ENCODE measurements around the gene HMOX2.
A peak's percentile ranks its signal among the peaks of the same experiment; 100 is the strongest.

The HMOX2 gene

DNA sequence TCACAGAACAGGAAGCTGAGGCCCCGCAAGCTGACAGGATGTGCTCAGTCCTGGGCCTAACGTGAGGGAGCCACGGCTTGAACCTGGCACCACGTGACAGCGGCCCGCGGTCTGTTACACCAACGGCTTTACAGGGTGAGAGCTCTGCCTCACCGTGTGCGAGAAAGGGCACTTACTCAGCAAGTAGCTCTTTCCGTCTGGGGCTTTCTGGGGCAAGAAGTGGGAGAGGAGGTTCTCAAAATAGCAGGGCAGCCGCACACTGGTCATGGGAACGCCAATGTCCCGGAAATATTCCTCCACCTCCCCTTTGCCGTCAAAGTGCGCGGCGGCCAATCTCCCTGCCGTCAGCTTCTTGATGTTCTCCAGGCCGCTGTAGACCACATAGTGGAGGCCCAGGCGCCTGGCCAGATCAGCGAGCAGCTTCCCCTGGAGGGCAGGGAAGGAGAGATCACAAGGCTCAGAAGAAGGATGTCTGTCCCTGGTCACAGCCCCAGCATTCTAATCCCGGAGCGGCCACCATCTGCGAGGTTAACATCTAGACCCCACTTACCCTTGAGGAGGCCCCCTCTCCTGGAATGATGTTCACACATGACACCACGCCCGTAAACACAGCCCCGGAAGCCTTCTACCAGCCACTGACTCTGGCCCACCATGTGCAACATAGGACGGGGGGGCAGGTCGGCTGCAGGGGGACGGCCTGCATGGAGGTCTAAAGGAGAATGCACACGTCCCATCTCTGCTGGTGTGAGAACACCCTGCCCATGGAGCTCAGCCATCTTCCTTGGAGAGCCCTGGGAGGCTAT is 10.0 kb upstream of the HMOX2 start:
- no peak for DNase-seq

DNA sequence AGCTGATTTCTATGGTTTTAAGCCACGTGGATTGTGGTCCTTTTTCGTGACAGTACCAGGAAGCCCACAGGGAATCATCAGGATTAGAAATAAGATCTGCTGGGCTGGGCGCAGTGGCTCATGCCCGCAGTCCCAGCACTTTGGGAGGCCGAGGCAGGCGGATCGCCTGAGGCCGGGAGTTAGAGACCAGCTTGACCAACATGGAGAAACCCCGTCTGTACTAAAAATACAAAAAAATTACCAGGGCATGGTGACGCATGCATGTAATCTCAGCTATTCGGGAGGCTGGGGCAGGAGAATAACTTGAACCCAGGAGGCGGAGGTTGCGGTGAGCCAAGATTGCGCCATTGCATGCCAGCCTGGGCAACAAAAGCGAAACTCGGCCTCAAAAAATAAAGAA is 8.3 kb upstream of the HMOX2 start:
- no peak for DNase-seq

DNA sequence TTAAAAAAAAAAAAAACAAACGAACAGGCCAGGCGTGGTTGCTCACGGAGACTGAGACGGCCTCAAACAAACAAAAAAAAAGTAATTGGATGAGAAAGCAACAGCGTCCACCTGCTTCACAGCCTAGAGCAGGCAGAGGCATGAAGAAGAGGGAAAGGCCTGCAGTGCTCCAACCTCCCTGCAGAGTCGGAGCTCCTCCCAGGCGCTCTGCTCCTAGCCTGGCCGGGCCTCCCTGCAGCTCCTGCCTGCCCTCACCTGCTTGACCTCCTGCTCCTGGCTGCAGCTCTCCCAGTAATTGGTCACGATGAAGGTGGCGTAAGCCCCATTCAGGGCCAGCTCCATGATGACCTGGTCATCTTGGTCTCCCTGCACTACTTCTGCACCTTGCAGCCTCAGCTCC is 7.2 kb upstream of the HMOX2 start:
- no peak for DNase-seq

DNA sequence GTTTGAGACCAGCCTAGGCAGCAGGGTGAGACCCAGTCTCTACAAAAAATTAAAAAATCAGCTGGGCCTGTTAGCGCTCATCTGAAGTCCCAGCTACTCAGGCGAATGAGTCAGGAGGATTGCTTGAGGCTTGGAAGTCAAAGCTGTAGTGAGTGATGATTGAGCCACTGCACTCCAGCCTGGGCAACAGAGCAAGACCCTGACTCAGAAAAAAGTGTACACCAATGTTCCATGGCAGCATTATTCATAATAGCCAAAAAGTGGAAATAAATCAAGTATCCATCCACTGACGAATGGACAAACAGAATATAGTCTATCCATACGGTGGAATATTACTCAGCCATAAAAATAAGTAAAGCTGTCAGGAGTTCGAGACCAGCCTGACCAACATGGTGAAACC is 4.3 kb upstream of the HMOX2 start:
- no peak for DNase-seq

DNA sequence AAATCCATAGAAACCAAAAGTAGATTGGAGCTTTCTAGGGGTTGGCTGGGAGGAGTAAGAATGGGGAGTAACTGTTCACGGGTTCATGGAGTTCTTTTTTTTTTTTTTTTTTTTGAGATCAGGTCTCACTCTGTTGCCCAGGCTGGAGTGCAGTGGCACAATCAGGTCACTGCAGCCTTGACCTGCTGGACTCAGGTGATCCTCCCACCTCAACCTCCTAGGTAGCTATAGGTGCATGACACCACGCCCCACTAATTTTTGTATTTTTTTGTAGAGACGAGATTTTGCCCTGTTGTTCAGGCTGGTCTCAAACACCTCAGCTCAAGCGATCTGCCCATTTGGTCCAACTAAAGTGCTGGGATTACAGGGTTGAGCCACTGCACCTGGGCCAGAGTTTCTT is 3.3 kb upstream of the HMOX2 start:
- DNase-seq = no peak

DNA sequence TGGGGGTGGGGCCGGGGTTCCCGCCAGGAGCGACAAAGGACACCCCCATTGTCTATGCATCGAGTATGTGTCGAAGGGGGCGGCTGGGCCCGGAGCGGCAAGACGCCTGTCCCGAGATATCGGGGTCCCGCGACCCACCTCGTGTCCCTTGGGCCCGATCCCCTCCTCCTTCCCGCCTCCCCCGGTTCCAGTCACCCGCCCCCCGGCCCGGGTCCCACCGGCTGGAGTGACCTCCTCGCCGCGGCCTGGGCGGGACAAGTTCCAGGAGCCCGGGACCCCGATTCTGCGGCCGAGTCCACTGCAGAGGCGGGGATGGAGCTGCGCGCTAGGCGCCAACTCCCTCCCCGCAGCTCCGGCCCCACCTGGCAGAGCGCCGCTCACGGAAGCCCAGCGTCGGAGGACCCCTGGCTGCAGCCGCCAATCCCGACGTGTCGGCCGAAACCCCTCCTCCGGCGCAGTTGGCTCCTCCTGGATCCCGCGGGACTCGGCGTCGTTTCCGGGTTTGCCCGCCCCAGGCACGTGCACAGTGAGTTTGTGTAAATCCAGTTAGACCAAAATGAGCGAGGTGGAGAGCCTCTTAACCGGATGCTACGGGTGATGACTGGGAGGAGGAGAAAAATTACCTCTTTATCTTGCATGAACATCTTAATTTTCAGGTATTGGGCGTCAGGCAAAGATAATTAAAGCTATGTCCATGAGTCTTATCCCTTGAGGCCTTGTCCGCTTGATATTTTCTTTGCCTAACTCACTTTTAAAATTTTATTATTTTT is 1.8 kb upstream of the HMOX2 start, which contains the start of gene NMRAL1:
NMRAL1 (minus strand) TSS at position 434 of the 770 bp plus-strand sequence. CDS start 493 bp downstream, outside the sequence.
- DNase-seq = peak; percentile 94

DNA sequence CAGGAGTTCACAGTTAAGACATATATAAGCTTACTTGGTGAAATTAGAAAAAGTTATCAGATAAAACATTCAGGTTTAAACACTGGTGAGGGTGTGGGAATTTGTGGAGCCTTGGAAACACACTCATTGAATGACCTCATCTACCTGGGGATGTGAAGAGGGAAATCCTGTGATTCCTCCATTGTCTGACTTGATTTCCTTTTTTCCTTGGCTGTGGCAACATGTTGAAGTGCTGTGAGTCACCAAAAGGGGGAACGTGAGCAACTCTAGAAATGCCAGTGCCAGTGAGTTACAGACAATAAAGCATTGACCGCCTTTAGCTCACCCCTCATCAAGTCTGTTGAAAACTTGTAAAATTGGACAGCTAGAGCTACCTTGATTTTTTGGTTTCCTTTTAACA is 1.8 kb downstream of the HMOX2 start:
- DNase-seq = peak; percentile 41

DNA sequence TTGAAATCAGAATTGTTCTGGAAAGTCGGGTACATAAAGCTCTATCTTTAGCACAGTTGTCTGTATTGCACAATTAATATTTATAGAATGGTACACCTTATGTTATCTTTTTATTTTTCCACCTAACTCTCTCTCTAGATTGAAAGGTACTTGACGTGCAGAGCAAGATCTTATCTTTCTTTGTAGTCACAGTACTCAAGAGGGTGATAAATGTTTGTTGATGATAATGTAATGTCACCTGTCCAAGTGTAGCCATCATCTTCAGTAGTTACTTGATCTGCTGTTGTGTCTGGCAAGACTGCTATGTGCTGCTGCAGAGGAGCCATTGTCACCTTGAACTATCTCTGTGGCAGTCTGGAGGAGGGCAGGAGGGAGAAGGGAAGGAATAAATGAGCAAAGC is 5.3 kb downstream of the HMOX2 start:
- DNase-seq = no peak

DNA sequence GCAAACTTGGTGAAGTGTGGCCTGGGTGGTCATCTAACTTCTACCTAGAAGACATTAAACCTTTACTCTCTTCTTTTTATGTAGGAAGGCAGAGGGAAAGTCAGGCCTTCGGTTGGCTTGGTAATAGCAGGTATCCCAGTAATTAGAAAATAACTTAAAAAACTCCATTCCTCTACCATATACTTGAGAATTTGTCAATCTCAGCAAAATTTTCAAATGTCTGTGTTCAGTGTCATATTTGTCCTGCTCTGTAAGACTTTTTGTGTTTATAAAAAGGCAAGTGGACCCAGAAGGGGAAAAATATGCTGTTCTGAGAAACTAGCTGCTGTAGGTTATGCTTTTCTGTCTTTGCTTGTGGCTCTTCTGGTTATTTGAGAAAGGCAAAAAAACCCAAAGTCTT is 5.8 kb downstream of the HMOX2 start:
- DNase-seq = no peak

DNA sequence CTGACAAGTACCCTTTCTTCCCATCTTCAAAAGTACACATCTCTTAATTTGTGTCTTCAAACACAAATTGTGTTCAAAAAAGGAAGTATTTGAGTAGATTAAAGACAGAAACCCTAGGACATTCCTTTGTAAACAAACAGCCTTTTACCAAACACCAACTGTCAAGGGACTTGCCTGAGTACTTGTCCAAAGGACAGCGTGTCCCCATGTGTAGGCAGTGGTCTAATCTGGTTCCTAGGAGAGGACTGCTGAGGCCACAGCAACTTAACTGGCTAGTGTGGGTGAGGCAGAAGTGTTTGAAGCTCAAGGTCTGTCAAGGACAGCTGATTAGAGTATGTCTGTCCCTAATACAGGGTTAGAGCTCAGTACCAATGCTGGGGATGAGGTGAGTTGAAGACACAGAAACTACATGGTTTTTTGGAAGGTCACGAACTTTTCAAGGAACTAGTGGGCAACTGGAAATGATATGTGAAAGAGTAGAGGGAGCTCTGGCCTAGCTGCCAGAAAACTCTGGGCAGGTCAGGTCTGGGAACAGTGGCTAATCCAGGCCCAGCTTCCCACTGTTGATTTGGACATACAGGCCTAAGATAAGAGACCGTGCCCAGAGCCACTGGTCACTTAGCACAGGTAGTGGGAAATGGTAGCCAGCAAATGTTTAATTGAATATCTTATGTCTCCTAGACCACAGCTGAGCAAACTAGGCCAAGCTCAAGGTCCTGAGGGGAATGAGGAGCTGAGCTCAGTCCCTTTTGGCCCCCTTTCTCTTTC is 10.1 kb downstream of the HMOX2 start:
- DNase-seq = no peak

DNA sequence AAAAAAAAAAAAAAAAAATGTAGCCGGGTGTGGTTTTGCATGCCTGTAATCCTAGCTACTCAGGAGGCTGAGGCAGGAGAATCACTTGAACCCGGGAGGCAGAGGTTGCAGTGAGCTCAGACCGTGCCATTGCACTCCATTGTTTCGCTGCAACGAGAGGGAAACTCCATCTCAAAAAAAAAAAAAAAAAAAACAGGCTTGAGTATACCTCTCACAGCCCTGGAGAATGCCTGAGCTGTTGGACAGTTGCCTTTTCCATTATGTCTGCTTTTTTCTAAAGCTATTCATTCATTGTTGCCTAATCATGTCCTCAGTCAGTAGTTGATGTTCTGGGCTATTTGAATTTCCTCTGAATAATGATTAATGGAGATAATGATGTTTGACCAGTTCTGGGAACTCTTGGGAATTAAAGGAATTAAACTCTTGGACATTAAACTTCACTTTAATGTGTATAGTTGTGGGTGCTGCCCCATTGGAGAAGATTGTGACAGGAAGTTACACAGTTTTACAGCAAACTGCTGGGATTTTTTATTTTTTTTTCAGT is 11.8 kb downstream of the HMOX2 start:
- DNase-seq = peak; percentile 74

DNA sequence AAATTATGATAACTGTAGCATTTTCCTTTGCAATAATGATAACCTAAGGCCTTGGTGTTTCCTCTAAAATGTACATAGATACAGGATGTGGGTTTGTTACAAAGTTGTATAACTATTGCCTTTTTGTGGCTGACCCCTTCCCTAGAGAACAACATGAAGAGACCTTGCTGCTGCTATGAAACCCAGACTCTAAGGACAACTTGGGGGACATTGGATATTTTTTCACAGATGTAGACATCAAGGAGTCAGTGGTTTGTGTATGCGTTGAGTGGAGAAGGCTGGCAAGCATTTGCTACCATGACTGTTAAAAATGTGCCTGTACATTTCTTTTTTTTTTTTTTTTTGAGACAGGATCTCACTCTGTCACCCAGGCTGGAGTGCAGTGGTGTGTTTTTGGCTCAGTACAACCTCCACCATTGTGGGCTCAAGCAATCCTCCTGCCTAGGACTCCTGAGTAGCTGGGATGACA is 12.3 kb downstream of the HMOX2 start:
- DNase-seq = peak; percentile 49

DNA sequence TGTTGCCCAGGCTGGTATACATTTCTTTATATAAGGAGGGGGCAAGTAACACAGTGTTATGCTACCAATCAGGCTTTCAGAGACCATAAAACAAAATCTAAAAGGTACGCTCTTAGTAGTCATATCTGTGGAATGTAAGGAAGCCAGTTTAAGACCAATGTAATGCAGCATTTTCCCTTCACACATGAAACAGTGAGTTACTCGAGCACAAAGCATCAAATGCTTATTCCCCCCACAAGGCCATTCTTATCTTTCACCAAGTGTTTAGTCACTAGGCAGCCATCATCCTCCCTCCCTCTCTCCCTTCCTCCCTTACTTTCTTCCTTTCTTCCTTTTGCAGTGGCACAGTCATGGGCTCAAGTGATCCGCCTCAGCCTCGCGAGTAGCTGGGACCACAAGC is 12.8 kb downstream of the HMOX2 start:
- DNase-seq = peak; percentile 92

DNA sequence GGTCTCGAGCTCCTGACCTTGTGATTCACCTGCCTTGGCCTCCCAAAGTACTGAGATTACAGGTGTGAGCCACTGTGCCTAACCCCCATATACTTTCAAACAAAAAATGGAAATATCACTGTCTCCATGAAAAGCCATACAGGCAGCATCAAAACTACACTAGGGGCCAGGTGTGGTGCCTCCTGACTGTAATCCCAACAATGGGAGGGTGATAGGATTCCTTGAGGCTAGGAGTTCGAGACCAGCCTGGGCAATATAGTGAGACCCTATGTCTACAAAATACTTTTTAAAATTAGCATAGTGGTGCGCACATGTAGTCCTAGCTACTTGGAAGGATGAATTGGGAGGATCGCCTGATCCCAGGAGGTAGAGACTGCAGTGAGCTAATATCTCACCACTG is 15.7 kb downstream of the HMOX2 start:
- DNase-seq = no peak

DNA sequence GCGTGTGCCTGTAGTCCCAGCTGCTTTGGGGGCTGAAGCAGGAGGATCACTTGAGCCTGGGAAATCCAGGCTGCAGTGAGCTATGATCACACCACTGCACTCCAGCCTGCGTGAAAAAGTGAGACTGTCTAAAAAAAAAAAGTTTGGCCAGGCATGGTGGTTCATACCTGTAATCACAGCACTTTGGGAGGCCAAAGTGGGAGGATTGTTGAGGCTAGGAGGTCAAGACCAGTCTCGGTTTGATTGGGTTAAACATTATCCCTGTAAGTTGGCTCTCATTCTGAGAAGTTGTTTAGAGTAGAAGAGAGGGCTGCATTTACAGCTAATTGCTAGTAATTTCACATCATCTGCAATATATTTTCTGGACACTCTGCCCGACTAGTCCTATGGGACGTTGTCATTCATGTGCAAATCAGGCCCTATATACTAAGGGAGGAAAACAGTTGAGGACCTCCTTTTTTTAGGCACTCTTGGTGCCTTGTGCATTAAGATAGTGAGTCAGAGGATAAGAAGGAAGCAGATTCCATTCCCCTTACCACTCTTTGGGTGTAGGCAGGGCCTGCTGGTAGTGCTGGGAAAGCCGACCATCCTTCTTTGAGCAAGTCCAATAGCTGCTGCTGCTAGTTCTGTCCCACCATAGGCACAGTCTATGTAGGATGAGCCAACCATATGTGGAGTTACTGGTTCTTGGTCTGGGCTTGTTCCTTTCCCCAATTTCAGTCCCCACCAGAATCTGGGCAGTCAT is 18.7 kb downstream of the HMOX2 start:
- peak; percentile 88 for DNase-seq

DNA sequence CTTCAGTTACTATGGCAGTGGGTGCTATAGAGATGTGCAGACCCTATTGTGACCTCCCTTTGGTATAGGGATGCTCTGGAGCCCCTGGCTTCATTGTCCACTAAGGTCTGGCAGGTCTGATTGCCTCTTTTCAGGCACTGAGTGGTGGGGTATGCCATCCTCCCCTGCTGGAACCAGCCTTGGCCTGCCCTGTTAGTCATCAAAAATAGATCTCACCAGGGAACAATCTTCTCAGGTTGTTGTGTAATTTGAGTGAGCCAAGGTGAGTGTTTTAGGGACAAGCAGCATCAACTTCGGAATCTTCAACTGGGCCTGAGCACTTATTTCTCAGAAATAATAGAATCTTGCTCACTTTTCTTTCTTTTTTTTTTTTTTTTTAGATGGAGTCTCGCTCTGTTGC is 19.6 kb downstream of the HMOX2 start:
- no peak for DNase-seq

DNA sequence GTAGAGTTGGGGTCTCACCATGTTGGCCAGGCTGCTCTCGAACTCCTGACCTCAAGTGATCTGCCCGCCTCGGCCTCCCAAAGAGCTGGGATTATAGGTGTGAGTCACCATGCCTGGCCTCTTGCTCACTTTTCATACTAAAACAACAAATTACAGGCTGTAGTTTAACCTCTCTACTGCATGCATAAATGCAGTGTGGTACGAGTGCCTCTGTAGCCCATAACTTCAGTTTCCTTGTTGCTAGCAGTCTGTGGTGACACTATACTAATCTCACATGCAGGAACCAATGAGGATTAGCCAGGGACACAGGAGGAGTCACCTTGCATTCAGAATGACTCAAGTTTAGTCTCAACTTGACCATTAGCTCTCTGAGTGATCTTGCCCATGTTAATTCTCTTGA is 20.1 kb downstream of the HMOX2 start:
- peak; percentile 74 for DNase-seq

DNA sequence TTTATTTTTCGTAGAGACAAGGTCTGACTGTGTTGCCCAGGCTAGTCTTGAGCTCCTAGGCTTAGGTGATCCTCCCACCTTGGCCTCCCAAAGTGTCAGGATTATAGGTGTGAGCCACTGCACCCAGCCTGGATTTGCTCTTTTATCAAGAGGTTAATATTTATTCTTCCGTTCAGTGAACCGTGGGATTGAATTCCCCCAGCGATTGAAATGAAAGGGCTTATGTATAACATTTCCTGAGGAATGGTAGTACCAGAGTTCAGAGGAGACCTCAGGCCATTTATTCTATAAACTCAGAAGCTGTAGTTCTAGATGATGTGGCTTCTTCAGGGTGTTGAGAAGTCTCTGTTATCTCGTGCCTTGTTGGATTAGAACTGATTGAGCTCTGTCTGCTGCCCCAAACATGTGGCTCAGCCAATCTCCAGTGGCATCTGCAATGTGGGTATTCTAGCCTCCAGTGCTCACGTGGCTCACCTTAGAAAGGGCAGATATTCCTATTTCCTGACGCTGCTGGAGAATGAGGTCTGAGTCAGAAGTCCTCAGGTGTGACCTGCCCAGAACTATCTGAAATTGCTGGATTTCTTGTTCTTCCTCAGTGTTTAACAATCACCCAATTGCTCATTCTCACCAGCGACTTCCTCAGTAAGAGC is 22.5 kb downstream of the HMOX2 start:
- no peak for DNase-seq

DNA sequence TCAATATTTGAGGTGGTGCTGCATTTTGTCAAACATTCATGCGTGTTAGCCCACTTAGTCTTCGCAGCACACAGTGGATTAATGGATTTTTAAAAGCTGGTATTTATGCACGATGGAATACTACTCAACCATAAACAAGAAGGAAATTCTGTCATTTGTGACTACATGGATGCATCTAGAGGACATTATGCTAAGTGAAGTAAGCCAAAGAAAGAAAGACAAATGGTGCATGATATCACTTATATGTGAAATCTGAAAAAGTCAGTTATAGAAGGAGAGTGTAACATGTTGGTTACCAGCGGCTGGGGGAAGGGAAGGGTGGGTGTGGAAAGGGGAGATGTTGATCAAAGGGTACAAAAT is 23.0 kb downstream of the HMOX2 start:
- no peak for DNase-seq

DNA sequence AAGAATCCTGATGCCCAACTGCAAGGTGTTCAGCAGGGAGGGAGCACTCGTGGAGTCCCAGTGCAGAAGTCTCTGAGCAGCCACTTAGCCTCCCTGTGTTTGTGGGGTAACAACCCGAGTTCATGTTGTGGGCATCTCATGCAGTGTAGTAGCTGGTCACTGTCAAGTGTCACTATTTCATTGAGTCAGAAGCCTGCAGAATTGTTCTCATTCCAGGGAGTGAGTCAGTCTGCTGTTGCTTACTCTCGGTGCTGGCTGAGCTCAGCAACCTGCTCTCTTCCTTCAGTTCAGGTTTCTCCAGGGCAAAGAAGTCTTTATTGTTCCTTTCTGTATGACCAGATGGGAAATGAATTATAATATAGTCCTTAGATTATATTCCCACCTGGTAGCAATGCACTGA is 24.1 kb downstream of the HMOX2 start:
- peak; percentile 81 for DNase-seq

DNA sequence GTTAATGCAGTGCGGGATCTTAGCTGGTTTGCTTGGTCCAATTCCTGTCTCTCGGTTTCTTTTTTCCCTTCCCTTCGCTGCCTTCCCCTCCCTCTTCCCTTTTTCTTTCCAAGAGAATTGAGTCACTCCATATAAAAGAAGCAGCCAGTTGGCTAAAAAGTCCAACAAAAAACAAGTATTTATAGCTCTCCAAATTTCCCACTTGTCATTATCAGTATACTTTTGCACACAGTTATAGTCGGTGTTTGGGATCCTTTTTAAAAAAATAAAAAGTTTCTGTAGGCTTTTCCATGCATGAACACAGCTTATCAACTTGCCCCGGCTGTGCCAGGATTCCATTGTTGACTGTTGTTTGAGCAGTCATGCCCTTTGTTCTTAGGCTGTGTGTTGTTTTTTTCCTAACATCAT is 24.9 kb downstream of the HMOX2 start:
- DNase-seq = no peak
